ENCODE measurements around the gene NRCAM.

- no peak for TF ChIP-seq CTCF (IDR thresholded peaks at IDR 0.05; ENCODE audit: insufficient read depth, low read depth, low read length)
- no peak for TF ChIP-seq EZH2 (IDR thresholded peaks at IDR 0.05; ENCODE audit: insufficient read depth, low read length)
These were observed 207.8 kb downstream of the NRCAM start for GRCh38 chr7:108248418-108248817.
